GM21360 (cell line): Measurements from ENCODE around the gene DOK1.
"Not testable (repeated sequence)": the region's sequence is repeated elsewhere in the genome, so short reads cannot be mapped to it uniquely, and the experiment has no call there.

Experiments used
- ATAC-seq: cut with Tn5 transposase; IDR thresholded peaks from one replicate; pipeline ENCODE4 v1.9.1; 2021; ENCODE audit warnings: mild to moderate bottlenecking, moderate library complexity; ENCODE audit not compliant: unreplicated experiment

DOK1 gene

GRCh38 chr2:74548285-74548899, 6.1 kb upstream of the DOK1 start:
- ATAC-seq: no peak

GRCh38 chr2:74548900-74549826, 5.4 kb upstream of the DOK1 start:
- no peak for ATAC-seq

GRCh38 chr2:74550231-74550630, 4.3 kb upstream of the DOK1 start:
- no peak for ATAC-seq

- no peak for ATAC-seq
These were observed 3.0 kb upstream of the DOK1 start for GRCh38 chr2:74551530-74551929.

- no peak for ATAC-seq
These were observed 2.3 kb upstream of the DOK1 start for GRCh38 chr2:74551942-74552913.

GRCh38 chr2:74552914-74553811, 1.4 kb upstream of the DOK1 start:
- ATAC-seq: no peak

- no peak for ATAC-seq
These were observed 456 bp downstream of the DOK1 start for GRCh38 chr2:74554820-74555531.

- no peak for ATAC-seq
These were observed 1.1 kb downstream of the DOK1 start for GRCh38 chr2:74555610-74556103.

- no peak for ATAC-seq
These were observed 1.6 kb downstream of the DOK1 start for GRCh38 chr2:74556159-74556558.

GRCh38 chr2:74556831-74557370, 2.4 kb downstream of the DOK1 start:
- no peak for ATAC-seq

GRCh38 chr2:74558284-74559230, 4.0 kb downstream of the DOK1 start:
- ATAC-seq: no peak

GRCh38 chr2:74559912-74560311, 5.4 kb downstream of the DOK1 start:
- ATAC-seq: no peak

GRCh38 chr2:74560591-74560990, 6.1 kb downstream of the DOK1 start:
- ATAC-seq: no peak

GRCh38 chr2:74561022-74561421, 6.5 kb downstream of the DOK1 start:
- ATAC-seq: not testable (repeated sequence)

- ATAC-seq: no peak
These were observed 7.7 kb downstream of the DOK1 start for GRCh38 chr2:74562126-74562775.

GRCh38 chr2:74564222-74564621, 9.7 kb downstream of the DOK1 start:
- ATAC-seq: no peak

GRCh38 chr2:74566076-74566753, 11.7 kb downstream of the DOK1 start:
- ATAC-seq: peak; percentile 7
